Endothelial cell of umbilical vein (primary cell): ENCODE data around the gene RNF187. TPM values are rescaled to one million over a fixed set of nuclear protein-coding genes. Genes with fewer than 3 reads are reported as not detected.

Experiments
- BruUV-seq: library from RNA; stranded (reverse); fragments of 400-500 nt; replicated peaks from 2 replicates; lab custom pipeline; 2021; lab: Mats Ljungman, UMichigan
- CTCF ChIA-PET: fragments of 300-600, 350-600 bp; sonication (Branson Sonifier 250); formaldehyde crosslinking; loops from one replicate; lab custom pipeline; 2021; ENCODE audit warnings: antibody characterized with exemption, inconsistent platforms; lab: Charles Lee
- POLR2A ChIA-PET: fragments of 300-600, 350-600 bp; sonication (Branson Sonifier 250); formaldehyde crosslinking; loops from one replicate; lab custom pipeline; 2021; ENCODE audit warnings: antibody characterized with exemption, inconsistent platforms; lab: Charles Lee
- DNase-seq: peaks from one replicate; pipeline ENCODE4 v3.0.0-alpha.2; 2011; ENCODE audit warnings: low read depth, low spot score
- FAIRE-seq: peaks from 2 replicates; lab custom pipeline; 2011; peaks lifted over from hg19 to GRCh38; lab: Jason Lieb, UNC
- H2AFZ ChIP-seq: 2 replicates; pipeline ENCODE4 v1.6.0; 2012; ENCODE audit warnings: low read depth, low read length, control low read depth, inconsistent platforms
- H3K27ac ChIP-seq: 2 replicates; pipeline ENCODE4 v1.5.1; 2011; ENCODE audit warnings: low read depth, mild to moderate bottlenecking, control low read depth, low read length, moderate library complexity; ENCODE audit not compliant: insufficient read depth
- H3K27me3 ChIP-seq, 2 experiments: 2 replicates each; pipeline versions ENCODE4 v1.6.0 to v1.6.1; 2011; ENCODE audit warnings: low read length in 2 of 2, mixed read lengths in 1 of 2; ENCODE audit not compliant: control insufficient read depth in 2 of 2, insufficient read depth in 2 of 2
- H3K36me3 ChIP-seq, 2 experiments: 2 replicates in 1 of 2; 3 replicates in 1 of 2; pipeline ENCODE4 v1.5.1; 2011; ENCODE audit warnings: low read length in 2 of 2, mild to moderate bottlenecking in 1 of 2, moderate library complexity in 1 of 2; ENCODE audit not compliant: control insufficient read depth in 2 of 2, insufficient read depth in 2 of 2; ENCODE audit errors: extremely low read depth in 1 of 2
- H3K4me1 ChIP-seq: 3 replicates; pipeline ENCODE4 v1.5.1; 2011; ENCODE audit warnings: mild to moderate bottlenecking, low read length; ENCODE audit not compliant: control insufficient read depth, insufficient read depth; ENCODE audit errors: extremely low read depth
- H3K4me2 ChIP-seq: 2 replicates; pipeline ENCODE4 v1.6.1; 2011; ENCODE audit warnings: low read length, control low read depth, mixed read lengths; ENCODE audit not compliant: insufficient read depth
- H3K4me3 ChIP-seq, 3 experiments: fragments of 200-600 bp in 1 of 3; sonication (generic), shearing (Covaris generic) in 1 of 3; replicated peaks in 1 of 3; 2 replicates each; pipeline ENCODE4 v1.5.1; 2011 to 2016; ENCODE audit warnings: control low read depth in 3 of 3, low read length in 3 of 3, mild to moderate bottlenecking in 2 of 3, inconsistent platforms in 1 of 3, low read depth in 1 of 3, moderate library complexity in 1 of 3; ENCODE audit not compliant: insufficient read depth in 1 of 3
- H3K79me2 ChIP-seq: 2 replicates; pipeline ENCODE4 v1.6.0; 2012; ENCODE audit warnings: low read length, inconsistent platforms; ENCODE audit not compliant: control insufficient read depth, insufficient read depth
- H3K9ac ChIP-seq: replicated peaks from 2 replicates; pipeline ENCODE3; 2011; ENCODE audit warnings: low read length, control low read depth; ENCODE audit not compliant: insufficient read depth; ENCODE audit errors: extremely low read depth
- H3K9me1 ChIP-seq: replicated peaks from 3 replicates; pipeline ENCODE4 v1.6.0; 2011; ENCODE audit warnings: mild to moderate bottlenecking, low read length; ENCODE audit not compliant: control insufficient read depth, insufficient read depth; ENCODE audit errors: extremely low read depth
- H3K9me3 ChIP-seq: replicated peaks from 2 replicates; pipeline ENCODE4 v1.5.1; 2012; ENCODE audit warnings: low read length, inconsistent platforms; ENCODE audit not compliant: control insufficient read depth, insufficient read depth
- H4K20me1 ChIP-seq: replicated peaks from 2 replicates; pipeline ENCODE3; 2011; ENCODE audit warnings: mild to moderate bottlenecking, low read length; ENCODE audit not compliant: control insufficient read depth, insufficient read depth; ENCODE audit errors: extremely low read depth
- CTCF ChIP-seq, 2 donors: IDR thresholded peaks; 1 replicate in 1 of 2; 2 replicates in 1 of 2; pipeline ENCODE4 v1.5.1; 2011; ENCODE audit warnings: low read length in 2 of 2, mild to moderate bottlenecking in 2 of 2, moderate library complexity in 2 of 2, control low read depth in 1 of 2, inconsistent platforms in 1 of 2, low read depth in 1 of 2; ENCODE audit not compliant: insufficient read depth in 1 of 2; ENCODE audit errors: extremely low read depth in 1 of 2
- EZH2 ChIP-seq: IDR thresholded peaks from 2 replicates; pipeline ENCODE4 v1.6.1; 2012; ENCODE audit warnings: borderline replicate concordance, low read depth, mild to moderate bottlenecking, moderate library complexity, low read length, inconsistent platforms; ENCODE audit not compliant: severe bottlenecking
- FOS ChIP-seq: IDR thresholded peaks from 2 replicates; pipeline ENCODE4 v1.6.1; 2011; ENCODE audit warnings: mild to moderate bottlenecking, low read length, moderate library complexity, borderline replicate concordance; ENCODE audit not compliant: insufficient read depth
- GATA2 ChIP-seq: IDR thresholded peaks from 2 replicates; pipeline ENCODE4 v1.7.0; 2011; ENCODE audit warnings: low read depth, mild to moderate bottlenecking, moderate library complexity, mixed read lengths, low read length; ENCODE audit not compliant: insufficient read length, insufficient read depth
- JUN ChIP-seq: IDR thresholded peaks from 2 replicates; pipeline ENCODE4 v1.6.1; 2011; ENCODE audit warnings: borderline replicate concordance, low read depth; ENCODE audit not compliant: insufficient read length, insufficient read depth
- MYC ChIP-seq: IDR thresholded peaks from one replicate; pipeline ENCODE4 v1.6.1; 2011; ENCODE audit warnings: mild to moderate bottlenecking, low read depth, low read length
- POLR2A ChIP-seq: IDR thresholded peaks from 2 replicates; pipeline ENCODE4 v1.6.1; 2012; ENCODE audit warnings: low read depth, mild to moderate bottlenecking, control low read depth, low read length
- POLR2AphosphoS5 ChIP-seq: IDR thresholded peaks from 2 replicates; pipeline ENCODE4 v1.6.1; 2012; ENCODE audit warnings: low read depth, mild to moderate bottlenecking, control low read depth, low read length, moderate library complexity; ENCODE audit not compliant: insufficient read depth
- dilution Hi-C: fragments of 300-500 bp; cut with MboI; formaldehyde crosslinking; loops from one replicate; pipeline ENCODE4 v1.15.0; 2019; ENCODE audit warnings: low sequenced_read_pairs; ENCODE audit not compliant: extremely low pct_ligation_motif_present
- intact Hi-C: fragments of 100-400 bp; cut with micrococcal nuclease; formaldehyde crosslinking; loops from one replicate; pipeline ENCODE4 v1.10.0; 2022
- polyA plus RNA-seq, 4 experiments: library from polyadenylated mRNA; depleted of rRNA in 3 of 4; stranded (reverse) in 3 of 4; unstranded in 1 of 4; fragments of >200 nt; gene quantifications; 2 replicates each; pipeline versions ENCODE4 v1.2.1 to v1.2.3, GENCODE V29; 2011 to 2012; ENCODE audit warnings: missing spikeins in 1 of 4
- total RNA-seq: library from RNA; stranded (reverse); gene quantifications from 2 replicates; pipeline ENCODE4 v1.2.3, GENCODE V29; 2021
- TF ChIP-seq, protein P1 (sequence below): IDR thresholded peaks from 2 replicates; pipeline ENCODE4 v1.6.1; 2011; ENCODE audit not compliant: insufficient read depth, insufficient read length

The RNF187 gene
- total and polyA plus RNA-seq, 2 donors (not counting 3 experiments of a cell fraction or from before 2014, with no cell fraction given): 48.0 to 86.4 TPM

GRCh38 chr1:228515200-228515834 is 28.1 kb downstream of the RNF187 start:
- Histone ChIP-seq H3K9ac (no peak overlapping the region), H4K20me1 (no peaks in the 10 kb centered on the region), H3K4me1 (no peaks in the 10 kb centered on the region), H3K4me2 (no peak overlapping the region), H3K9me3 (no peaks in the 10 kb centered on the region), H3K27ac (no peak overlapping the region), H3K36me3 (no peaks in the 10 kb centered on the region), H2AFZ (no peak overlapping the region), H3K79me2 (no peaks in the 10 kb centered on the region), H3K9me1 (no peaks in the 10 kb centered on the region), H3K4me3 (no peak overlapping the region), H3K27me3 (peaks cover 21 to 22% of the 10 kb centered on the region in 2 experiments)
- TF ChIP-seq, protein P1, sequence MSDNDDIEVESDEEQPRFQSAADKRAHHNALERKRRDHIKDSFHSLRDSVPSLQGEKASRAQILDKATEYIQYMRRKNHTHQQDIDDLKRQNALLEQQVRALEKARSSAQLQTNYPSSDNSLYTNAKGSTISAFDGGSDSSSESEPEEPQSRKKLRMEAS: no peak
- TF ChIP-seq CTCF (IDR thresholded peaks at IDR 0.05; ENCODE audit: extremely low read depth in 1 of 2, insufficient read depth in 1 of 2, low read depth in 1 of 2, low read length in 2 of 2) (peak; percentile 56 to 58), MYC (no peak)
- dilution Hi-C loops: no loop called here
- intact Hi-C loops: loop anchor here (1.0 to 2.0 kb wide), 7 partner anchors 43 to 516 kb away; no protein-coding TSS in a partner anchor
- ChIA-PET POLR2A (no interaction called here), CTCF (interaction anchor here (0.6 to 2.6 kb wide), 14 partner anchors 9 to 516 kb away, joined by 3 to 12 read pairs (median 5); a partner anchor contains a TSS)
- DNase-seq: peak; percentile 60
- FAIRE-seq: peak; percentile 74
- no TSS peak for BruUV-seq

DNA sequence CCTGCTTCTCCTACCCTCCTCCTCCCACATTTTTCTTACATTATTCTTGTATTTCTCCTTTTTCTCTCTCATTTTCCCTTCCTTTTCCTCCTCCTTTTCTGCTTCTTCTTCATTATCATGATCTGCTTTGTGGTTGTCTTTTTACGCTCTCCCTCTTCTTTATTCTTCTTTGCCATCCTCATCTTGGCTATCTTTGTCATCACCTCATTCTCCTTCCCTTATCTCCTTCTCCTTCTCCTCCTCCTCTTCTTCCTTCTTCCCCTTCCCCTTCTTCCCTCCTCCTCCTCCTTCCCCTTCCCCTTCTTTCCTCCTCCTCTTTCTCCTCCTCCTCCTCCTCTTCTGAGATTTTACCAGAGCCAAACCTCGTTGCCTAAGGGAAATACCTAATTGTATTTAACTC is 30.5 kb downstream of the RNF187 start:
- H3K27ac ChIP-seq: no peak overlapping the region
- H3K79me2 ChIP-seq: no peaks in the 10 kb centered on the region
- H3K27me3 ChIP-seq: peaks cover 17 to 21% of the 10 kb centered on the region in 2 experiments
- BruUV-seq: no TSS peak
- DNase-seq (no peak), FAIRE-seq (no peak)
- H3K9me1 ChIP-seq: no peaks in the 10 kb centered on the region
- intact Hi-C loops (no loop called here), dilution Hi-C loops (no loop called here)
- no peak overlapping the region for H3K4me2 ChIP-seq
- no peaks in the 10 kb centered on the region for H3K4me1 ChIP-seq
- H4K20me1 ChIP-seq: no peaks in the 10 kb centered on the region
- H3K4me3 ChIP-seq: no peak overlapping the region
- CTCF ChIA-PET: no interaction called here
- POLR2A ChIA-PET: no interaction called here
- H3K9me3 ChIP-seq: no peaks in the 10 kb centered on the region
- TF ChIP-seq FOS (no peak), EZH2 (no peak), GATA2 (no peak), CTCF (IDR thresholded peaks at IDR 0.05; ENCODE audit: extremely low read depth in 1 of 2, insufficient read depth in 1 of 2, low read depth in 1 of 2, low read length in 2 of 2) (no peak), MYC (no peak), POLR2A (no peak), JUN (no peak), POLR2AphosphoS5 (no peak)
- TF ChIP-seq, protein P1: no peak
- H3K9ac ChIP-seq: no peak overlapping the region
- no peaks in the 10 kb centered on the region for H3K36me3 ChIP-seq
- H2AFZ ChIP-seq: no peak overlapping the region
